K562 (cell line): ENCODE measurements around the gene DAP. TPM values are rescaled to one million over a fixed set of nuclear protein-coding genes. Genes with fewer than 3 reads are reported as not detected.

Experiments
- HDAC6 ChIP-seq: IDR thresholded peaks from 2 replicates; pipeline ENCODE4 v1.6.1; 2012; ENCODE audit warnings: low read depth, mild to moderate bottlenecking, control low read depth, inconsistent platforms, low read length, moderate library complexity
- MYBL2 ChIP-seq, 2 experiments: fragments of 450-650 bp in 1 of 2; sonication (generic) in 1 of 2; formaldehyde crosslinking in 1 of 2; IDR thresholded peaks; 2 replicates each; pipeline versions ENCODE4 v1.6.1 to v1.8.1; 2017 to 2022; ENCODE audit warnings: borderline replicate concordance in 1 of 2, inconsistent platforms in 1 of 2, low read depth in 1 of 2, mild to moderate bottlenecking in 1 of 2, missing genetic modification reagents in 1 of 2, moderate library complexity in 1 of 2
- SIN3A ChIP-seq, 2 experiments: fragments of 150-350 bp in 1 of 2; IDR thresholded peaks; 2 replicates each; pipeline ENCODE4 v1.6.1; 2011 to 2016; ENCODE audit warnings: borderline replicate concordance in 2 of 2, low read depth in 2 of 2, low read length in 2 of 2, mild to moderate bottlenecking in 2 of 2, moderate library complexity in 2 of 2; ENCODE audit not compliant: control insufficient read depth in 1 of 2
- U2AF1 ChIP-seq: fragments of 200-400 bp; formaldehyde crosslinking; optimal IDR thresholded peaks from 2 replicates; pipeline ENCODE3; 2017; ENCODE audit warnings: mild to moderate bottlenecking, low read depth, low read length, moderate library complexity
- ZBED1 ChIP-seq: IDR thresholded peaks from 2 replicates; pipeline ENCODE4 v1.6.1; 2014
- ZNF175 ChIP-seq: fragments of 200-800 bp; sonication (Bioruptor generic); IDR thresholded peaks from 2 replicates; pipeline ENCODE4 v1.6.1; 2016; ENCODE audit warnings: low read depth, mild to moderate bottlenecking, missing genetic modification characterization, missing compliant biosample characterization
- ZZZ3 ChIP-seq: fragments of 450-650 bp; IDR thresholded peaks from 2 replicates; pipeline ENCODE4 v1.6.1; 2016; ENCODE audit warnings: antibody characterized with exemption, mild to moderate bottlenecking, moderate library complexity
- polyA plus RNA-seq, 8 experiments: library from polyadenylated mRNA; depleted of rRNA in 4 of 8; stranded (reverse) in 5 of 8; unstranded in 3 of 8; fragments of >200 nt; fragmentation: Nextera tagmentation in 2 of 8; fragmentation: Illumina TruSeq in 1 of 8; extraction: Ambion mirVana in 2 of 8; extraction: Trizol in 1 of 8; gene quantifications; 2 replicates each; pipeline versions ENCODE4 v1.2.1 to v1.2.3, GENCODE V29; 2011 to 2014; ENCODE audit warnings: inconsistent platforms in 1 of 8, missing spikeins in 1 of 8
- total RNA-seq, 7 experiments: library from RNA; depleted of rRNA in 6 of 7; stranded (reverse); fragments of >200 nt in 6 of 7; fragmentation: Illumina TruSeq in 2 of 7; extraction: Trizol in 2 of 7; gene quantifications; 2 replicates each; pipeline versions ENCODE4 v1.2.1 to v1.2.3, GENCODE V29; 2011 to 2021; ENCODE audit warnings: low replicate concordance in 1 of 7
- TF ChIP-seq, protein P1 (sequence below): conservative IDR thresholded peaks from 2 replicates; pipeline ENCODE4 v1.6.1; 2011; ENCODE audit warnings: low read depth, mild to moderate bottlenecking, low read length; ENCODE audit not compliant: control insufficient read depth
- TF ChIP-seq, protein P2 (sequence below): IDR thresholded peaks from 2 replicates; pipeline ENCODE4 v1.6.1; 2011; ENCODE audit warnings: borderline replicate concordance, low read depth, mild to moderate bottlenecking, moderate library complexity, low read length; ENCODE audit not compliant: insufficient read depth, poor library complexity, severe bottlenecking
- TF ChIP-seq, protein P3 (sequence below): fragments of 250-450 bp; sonication (Bioruptor Pico); IDR thresholded peaks from 2 replicates; pipeline ENCODE4 v1.8.0; 2022; ENCODE audit warnings: moderate library complexity, mild to moderate bottlenecking, inconsistent platforms
- TF ChIP-seq, protein P4 (sequence below), 3 experiments: IDR thresholded peaks in 2 of 3; conservative IDR thresholded peaks in 1 of 3; 2 replicates each; pipeline ENCODE4 v1.5.1; 2011 to 2012; ENCODE audit warnings: low read length in 3 of 3, mild to moderate bottlenecking in 3 of 3, control low read depth in 2 of 3, improper control_type of control experiment in 1 of 3, inconsistent platforms in 1 of 3, low read depth in 1 of 3, mixed read lengths in 1 of 3, moderate library complexity in 1 of 3; ENCODE audit not compliant: insufficient read depth in 2 of 3
- TF ChIP-seq, protein P5 (sequence below): fragments of 450-650 bp; conservative IDR thresholded peaks from 2 replicates; pipeline ENCODE4 v1.6.1; 2016; ENCODE audit warnings: missing genetic modification characterization, low read depth, mild to moderate bottlenecking, missing compliant biosample characterization, moderate library complexity
- TF ChIP-seq, protein P6 (sequence below): sonication (generic); formaldehyde crosslinking; IDR thresholded peaks from 2 replicates; pipeline ENCODE4 v1.8.0; 2022; ENCODE audit warnings: mild to moderate bottlenecking, missing genetic modification reagents
- TF ChIP-seq, protein P7 (sequence below): fragments of 450-650 bp; IDR thresholded peaks from 2 replicates; pipeline ENCODE4 v1.6.1; 2016; ENCODE audit warnings: borderline replicate concordance

Gene DAP
- total and polyA plus RNA-seq, 9 of the 15 experiments (the other 6 are each of a cell fraction or from before 2014, with no cell fraction given): 14.1 to 151 (median 34.5) TPM

DNA sequence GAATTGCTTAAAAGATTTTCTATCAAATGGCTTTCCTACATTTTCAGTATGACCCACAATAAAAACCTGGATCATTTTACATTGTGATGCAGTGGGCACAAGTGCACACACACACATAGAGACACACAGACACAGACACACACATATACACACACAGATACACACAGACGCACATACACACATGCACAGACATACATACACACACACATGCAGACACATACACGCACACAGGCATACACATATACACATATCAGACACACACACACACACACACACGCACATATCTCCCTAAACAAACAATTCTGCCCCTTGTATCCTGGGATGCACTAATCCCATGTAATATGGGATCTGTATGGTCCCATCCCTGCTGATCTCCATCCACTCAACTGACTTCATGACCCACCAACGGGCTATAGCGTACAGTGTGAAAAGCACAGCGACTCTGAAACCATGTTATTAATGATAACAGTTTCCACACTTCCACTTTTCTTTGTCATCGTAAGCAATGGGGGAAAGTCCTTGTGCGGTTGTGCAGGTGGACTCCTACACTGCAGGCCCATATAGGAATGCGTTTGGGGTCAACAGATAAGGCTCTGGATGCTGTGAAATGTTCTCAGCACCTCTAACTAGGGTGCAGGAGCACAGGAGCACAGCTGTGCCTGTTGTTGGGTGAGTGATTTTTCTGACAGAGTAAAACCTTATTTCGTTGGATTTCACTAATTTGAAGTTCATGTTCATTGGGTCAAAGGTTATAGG, 52.7 kb downstream of the DAP start (continued):
- TF ChIP-seq, protein P1, sequence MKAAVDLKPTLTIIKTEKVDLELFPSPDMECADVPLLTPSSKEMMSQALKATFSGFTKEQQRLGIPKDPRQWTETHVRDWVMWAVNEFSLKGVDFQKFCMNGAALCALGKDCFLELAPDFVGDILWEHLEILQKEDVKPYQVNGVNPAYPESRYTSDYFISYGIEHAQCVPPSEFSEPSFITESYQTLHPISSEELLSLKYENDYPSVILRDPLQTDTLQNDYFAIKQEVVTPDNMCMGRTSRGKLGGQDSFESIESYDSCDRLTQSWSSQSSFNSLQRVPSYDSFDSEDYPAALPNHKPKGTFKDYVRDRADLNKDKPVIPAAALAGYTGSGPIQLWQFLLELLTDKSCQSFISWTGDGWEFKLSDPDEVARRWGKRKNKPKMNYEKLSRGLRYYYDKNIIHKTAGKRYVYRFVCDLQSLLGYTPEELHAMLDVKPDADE: no peak
- TF ChIP-seq SIN3A (IDR thresholded peaks at IDR 0.05; ENCODE audit: borderline replicate concordance in 2 of 2, control insufficient read depth in 1 of 2, low read depth in 2 of 2, low read length in 2 of 2) (no peak), ZZZ3 (no peak), ZBED1 (no peak), MYBL2 (IDR thresholded peaks at IDR 0.05; ENCODE audit: low read depth) (no peak), MYBL2 (CRISPR knock-in tag; IDR thresholded peaks at IDR 0.05; ENCODE audit: borderline replicate concordance) (no peak), HDAC6 (no peak), U2AF1 (no peak), ZNF175 (CRISPR knock-in tag) (no peak)
- TF ChIP-seq, protein P2, sequence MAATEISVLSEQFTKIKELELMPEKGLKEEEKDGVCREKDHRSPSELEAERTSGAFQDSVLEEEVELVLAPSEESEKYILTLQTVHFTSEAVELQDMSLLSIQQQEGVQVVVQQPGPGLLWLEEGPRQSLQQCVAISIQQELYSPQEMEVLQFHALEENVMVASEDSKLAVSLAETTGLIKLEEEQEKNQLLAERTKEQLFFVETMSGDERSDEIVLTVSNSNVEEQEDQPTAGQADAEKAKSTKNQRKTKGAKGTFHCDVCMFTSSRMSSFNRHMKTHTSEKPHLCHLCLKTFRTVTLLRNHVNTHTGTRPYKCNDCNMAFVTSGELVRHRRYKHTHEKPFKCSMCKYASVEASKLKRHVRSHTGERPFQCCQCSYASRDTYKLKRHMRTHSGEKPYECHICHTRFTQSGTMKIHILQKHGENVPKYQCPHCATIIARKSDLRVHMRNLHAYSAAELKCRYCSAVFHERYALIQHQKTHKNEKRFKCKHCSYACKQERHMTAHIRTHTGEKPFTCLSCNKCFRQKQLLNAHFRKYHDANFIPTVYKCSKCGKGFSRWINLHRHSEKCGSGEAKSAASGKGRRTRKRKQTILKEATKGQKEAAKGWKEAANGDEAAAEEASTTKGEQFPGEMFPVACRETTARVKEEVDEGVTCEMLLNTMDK: no peak
- TF ChIP-seq, protein P3, sequence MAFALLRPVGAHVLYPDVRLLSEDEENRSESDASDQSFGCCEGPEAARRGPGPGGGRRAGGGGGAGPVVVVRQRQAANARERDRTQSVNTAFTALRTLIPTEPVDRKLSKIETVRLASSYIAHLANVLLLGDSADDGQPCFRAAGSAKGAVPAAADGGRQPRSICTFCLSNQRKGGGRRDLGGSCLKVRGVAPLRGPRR (CRISPR knock-in tag): no peak
- TF ChIP-seq, protein P4, sequence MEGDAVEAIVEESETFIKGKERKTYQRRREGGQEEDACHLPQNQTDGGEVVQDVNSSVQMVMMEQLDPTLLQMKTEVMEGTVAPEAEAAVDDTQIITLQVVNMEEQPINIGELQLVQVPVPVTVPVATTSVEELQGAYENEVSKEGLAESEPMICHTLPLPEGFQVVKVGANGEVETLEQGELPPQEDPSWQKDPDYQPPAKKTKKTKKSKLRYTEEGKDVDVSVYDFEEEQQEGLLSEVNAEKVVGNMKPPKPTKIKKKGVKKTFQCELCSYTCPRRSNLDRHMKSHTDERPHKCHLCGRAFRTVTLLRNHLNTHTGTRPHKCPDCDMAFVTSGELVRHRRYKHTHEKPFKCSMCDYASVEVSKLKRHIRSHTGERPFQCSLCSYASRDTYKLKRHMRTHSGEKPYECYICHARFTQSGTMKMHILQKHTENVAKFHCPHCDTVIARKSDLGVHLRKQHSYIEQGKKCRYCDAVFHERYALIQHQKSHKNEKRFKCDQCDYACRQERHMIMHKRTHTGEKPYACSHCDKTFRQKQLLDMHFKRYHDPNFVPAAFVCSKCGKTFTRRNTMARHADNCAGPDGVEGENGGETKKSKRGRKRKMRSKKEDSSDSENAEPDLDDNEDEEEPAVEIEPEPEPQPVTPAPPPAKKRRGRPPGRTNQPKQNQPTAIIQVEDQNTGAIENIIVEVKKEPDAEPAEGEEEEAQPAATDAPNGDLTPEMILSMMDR (IDR thresholded peaks at IDR 0.05 in 2 of 3, conservative IDR thresholded peaks at IDR 0.05 in 1 of 3; ENCODE audit: insufficient read depth in 2 of 3, low read depth in 1 of 3, low read length in 3 of 3): no peak
- TF ChIP-seq, protein P5, sequence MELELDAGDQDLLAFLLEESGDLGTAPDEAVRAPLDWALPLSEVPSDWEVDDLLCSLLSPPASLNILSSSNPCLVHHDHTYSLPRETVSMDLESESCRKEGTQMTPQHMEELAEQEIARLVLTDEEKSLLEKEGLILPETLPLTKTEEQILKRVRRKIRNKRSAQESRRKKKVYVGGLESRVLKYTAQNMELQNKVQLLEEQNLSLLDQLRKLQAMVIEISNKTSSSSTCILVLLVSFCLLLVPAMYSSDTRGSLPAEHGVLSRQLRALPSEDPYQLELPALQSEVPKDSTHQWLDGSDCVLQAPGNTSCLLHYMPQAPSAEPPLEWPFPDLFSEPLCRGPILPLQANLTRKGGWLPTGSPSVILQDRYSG (tag): no peak
- TF ChIP-seq, protein P6, sequence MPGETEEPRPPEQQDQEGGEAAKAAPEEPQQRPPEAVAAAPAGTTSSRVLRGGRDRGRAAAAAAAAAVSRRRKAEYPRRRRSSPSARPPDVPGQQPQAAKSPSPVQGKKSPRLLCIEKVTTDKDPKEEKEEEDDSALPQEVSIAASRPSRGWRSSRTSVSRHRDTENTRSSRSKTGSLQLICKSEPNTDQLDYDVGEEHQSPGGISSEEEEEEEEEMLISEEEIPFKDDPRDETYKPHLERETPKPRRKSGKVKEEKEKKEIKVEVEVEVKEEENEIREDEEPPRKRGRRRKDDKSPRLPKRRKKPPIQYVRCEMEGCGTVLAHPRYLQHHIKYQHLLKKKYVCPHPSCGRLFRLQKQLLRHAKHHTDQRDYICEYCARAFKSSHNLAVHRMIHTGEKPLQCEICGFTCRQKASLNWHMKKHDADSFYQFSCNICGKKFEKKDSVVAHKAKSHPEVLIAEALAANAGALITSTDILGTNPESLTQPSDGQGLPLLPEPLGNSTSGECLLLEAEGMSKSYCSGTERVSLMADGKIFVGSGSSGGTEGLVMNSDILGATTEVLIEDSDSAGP (CRISPR knock-in tag): no peak
- TF ChIP-seq, protein P7, sequence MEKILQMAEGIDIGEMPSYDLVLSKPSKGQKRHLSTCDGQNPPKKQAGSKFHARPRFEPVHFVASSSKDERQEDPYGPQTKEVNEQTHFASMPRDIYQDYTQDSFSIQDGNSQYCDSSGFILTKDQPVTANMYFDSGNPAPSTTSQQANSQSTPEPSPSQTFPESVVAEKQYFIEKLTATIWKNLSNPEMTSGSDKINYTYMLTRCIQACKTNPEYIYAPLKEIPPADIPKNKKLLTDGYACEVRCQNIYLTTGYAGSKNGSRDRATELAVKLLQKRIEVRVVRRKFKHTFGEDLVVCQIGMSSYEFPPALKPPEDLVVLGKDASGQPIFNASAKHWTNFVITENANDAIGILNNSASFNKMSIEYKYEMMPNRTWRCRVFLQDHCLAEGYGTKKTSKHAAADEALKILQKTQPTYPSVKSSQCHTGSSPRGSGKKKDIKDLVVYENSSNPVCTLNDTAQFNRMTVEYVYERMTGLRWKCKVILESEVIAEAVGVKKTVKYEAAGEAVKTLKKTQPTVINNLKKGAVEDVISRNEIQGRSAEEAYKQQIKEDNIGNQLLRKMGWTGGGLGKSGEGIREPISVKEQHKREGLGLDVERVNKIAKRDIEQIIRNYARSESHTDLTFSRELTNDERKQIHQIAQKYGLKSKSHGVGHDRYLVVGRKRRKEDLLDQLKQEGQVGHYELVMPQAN: peak; percentile 40; the same call in 1 of the 2 replicates
